GM12865 (cell line): Measurements from ENCODE around the gene FAM240B.

Experiments
- DNase-seq: peaks from one replicate; pipeline ENCODE4 v3.0.0; 2010; ENCODE audit warnings: low read depth
- H3K4me3 ChIP-seq: 2 replicates; pipeline ENCODE4 v1.5.1; 2011; ENCODE audit warnings: mild to moderate bottlenecking, low read depth, low read length, control low read depth
- TF ChIP-seq, protein P1 (sequence below): IDR thresholded peaks from 2 replicates; pipeline ENCODE4 v1.5.1; 2011; ENCODE audit warnings: low read length, control low read depth, low read depth, inconsistent platforms; ENCODE audit not compliant: insufficient read depth; ENCODE audit errors: missing control alignments

FAM240B gene

DNA sequence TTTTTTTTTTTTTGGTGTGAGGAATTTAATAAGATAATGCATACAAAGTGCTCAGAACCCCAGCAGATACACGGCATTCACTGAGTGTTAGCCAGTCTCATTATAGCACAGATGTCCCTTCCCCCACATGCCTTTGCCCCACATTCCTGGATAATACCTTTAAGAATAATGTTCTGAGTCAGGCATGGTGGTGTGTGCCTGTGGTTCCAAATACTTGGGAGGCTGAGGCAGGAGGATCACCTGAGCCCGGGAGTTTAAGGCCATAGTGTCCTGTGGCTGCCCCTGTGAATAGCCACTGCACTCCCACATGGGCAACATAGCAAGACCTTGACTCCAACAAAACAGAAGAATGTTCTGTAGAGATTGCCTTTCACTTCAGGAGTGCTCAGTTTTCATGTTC lies 75.3 kb downstream of the FAM240B start:
- DNase-seq = no peak

More for the DNA sequence above, 75.3 kb downstream of the FAM240B start:
- H3K4me3 ChIP-seq = no peak overlapping the region
- TF ChIP-seq, protein P1, sequence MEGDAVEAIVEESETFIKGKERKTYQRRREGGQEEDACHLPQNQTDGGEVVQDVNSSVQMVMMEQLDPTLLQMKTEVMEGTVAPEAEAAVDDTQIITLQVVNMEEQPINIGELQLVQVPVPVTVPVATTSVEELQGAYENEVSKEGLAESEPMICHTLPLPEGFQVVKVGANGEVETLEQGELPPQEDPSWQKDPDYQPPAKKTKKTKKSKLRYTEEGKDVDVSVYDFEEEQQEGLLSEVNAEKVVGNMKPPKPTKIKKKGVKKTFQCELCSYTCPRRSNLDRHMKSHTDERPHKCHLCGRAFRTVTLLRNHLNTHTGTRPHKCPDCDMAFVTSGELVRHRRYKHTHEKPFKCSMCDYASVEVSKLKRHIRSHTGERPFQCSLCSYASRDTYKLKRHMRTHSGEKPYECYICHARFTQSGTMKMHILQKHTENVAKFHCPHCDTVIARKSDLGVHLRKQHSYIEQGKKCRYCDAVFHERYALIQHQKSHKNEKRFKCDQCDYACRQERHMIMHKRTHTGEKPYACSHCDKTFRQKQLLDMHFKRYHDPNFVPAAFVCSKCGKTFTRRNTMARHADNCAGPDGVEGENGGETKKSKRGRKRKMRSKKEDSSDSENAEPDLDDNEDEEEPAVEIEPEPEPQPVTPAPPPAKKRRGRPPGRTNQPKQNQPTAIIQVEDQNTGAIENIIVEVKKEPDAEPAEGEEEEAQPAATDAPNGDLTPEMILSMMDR = no peak
